Adrenal gland (tissue), 5 donors: Measurements from ENCODE around the gene PRKG1.

Experiments used
- CTCF ChIP-seq, 6 experiments: fragments of 450-650 bp in 4 of 6; fragments of 200-600 bp in 2 of 6; sonication (generic) in 1 of 6; IDR thresholded peaks; 1 replicate in 5 of 6; 2 replicates in 1 of 6; pipeline versions ENCODE4 v1.5.1 to v1.8.0; 2016 to 2021; ENCODE audit warnings: antibody characterized with exemption in 6 of 6, mild to moderate bottlenecking in 2 of 6, moderate library complexity in 1 of 6
- POLR2A ChIP-seq, 2 donors: fragments of 450-650 bp; IDR thresholded peaks; one replicate each; pipeline ENCODE4 v1.6.1; 2017; ENCODE audit warnings: antibody characterized with exemption in 2 of 2, mild to moderate bottlenecking in 2 of 2, moderate library complexity in 1 of 2
- donor health status: DM: no; HTN: no; CAD: no.

GRCh38 chr10:51419196-51420093 is 345.2 kb downstream of the PRKG1 start:
- TF ChIP-seq CTCF (IDR thresholded peaks at IDR 0.05): no peak
- TF ChIP-seq POLR2A (IDR thresholded peaks at IDR 0.05): no peak
